HG02852 (cell line): Measurements from ENCODE around the gene WDR86.

Source experiments
- ATAC-seq: cut with Tn5 transposase; IDR thresholded peaks from one replicate; pipeline ENCODE4 v1.9.1; 2021; ENCODE audit warnings: mild to moderate bottlenecking, moderate library complexity; ENCODE audit not compliant: unreplicated experiment

Gene WDR86

GRCh38 chr7:151393031-151393977 is 16.5 kb downstream of the WDR86 start:
- ATAC-seq, result no peak

GRCh38 chr7:151392426-151392825 is 17.4 kb downstream of the WDR86 start:
- no peak for ATAC-seq

GRCh38 chr7:151392002-151392401 is 17.8 kb downstream of the WDR86 start:
- ATAC-seq, result no peak

GRCh38 chr7:151391358-151391730 is 18.5 kb downstream of the WDR86 start:
- ATAC-seq, result no peak

GRCh38 chr7:151390598-151391357 is 19.1 kb downstream of the WDR86 start:
- ATAC-seq, result no peak

- ATAC-seq, result no peak
These were observed 19.9 kb downstream of the WDR86 start for GRCh38 chr7:151389768-151390597.

- ATAC-seq, result no peak
These were observed 20.6 kb downstream of the WDR86 start for GRCh38 chr7:151389096-151389767.

- ATAC-seq, result no peak
These were observed 21.4 kb downstream of the WDR86 start for GRCh38 chr7:151388430-151388829.

GRCh38 chr7:151388007-151388297 is 21.9 kb downstream of the WDR86 start:
- no peak for ATAC-seq

GRCh38 chr7:151387161-151388006 is 22.5 kb downstream of the WDR86 start:
- no peak for ATAC-seq

GRCh38 chr7:151386301-151387160 is 23.3 kb downstream of the WDR86 start:
- ATAC-seq, result no peak

- ATAC-seq, result no peak
These were observed 24.1 kb downstream of the WDR86 start for GRCh38 chr7:151385626-151386300.

GRCh38 chr7:151384776-151385625 is 24.8 kb downstream of the WDR86 start:
- ATAC-seq, result no peak

- ATAC-seq, result no peak
These were observed 25.5 kb downstream of the WDR86 start for GRCh38 chr7:151384352-151384697.

GRCh38 chr7:151383638-151384351 is 26.0 kb downstream of the WDR86 start:
- ATAC-seq, result no peak

GRCh38 chr7:151382079-151382885 is 27.6 kb downstream of the WDR86 start:
- ATAC-seq, result no peak
